Activated CD4-positive, alpha-beta T cell treated with anti-CD3 and anti-CD28 coated beads for 36 hours (primary cell): ENCODE results near the gene DENND6A. TPM values are rescaled to one million over a fixed set of nuclear protein-coding genes. Genes with fewer than 3 reads are reported as not detected.

Experiments
- ATAC-seq: fragments of 200-7000 bp; cut with Tn5 transposase; one replicate; pipeline ENCODE4 v1.10.0; 2021; ENCODE audit warnings: mild to moderate bottlenecking, moderate library complexity
- CTCF ChIA-PET: fragments of 350-600 bp; sonication (Branson Sonifier 250); formaldehyde crosslinking; loops from one replicate; lab custom pipeline; 2021; ENCODE audit warnings: antibody characterized with exemption; lab: Charles Lee
- POLR2A ChIA-PET: fragments of 350-600 bp; sonication (Branson Sonifier 250); formaldehyde crosslinking; loops from one replicate; lab custom pipeline; 2021; ENCODE audit warnings: antibody characterized with exemption, inconsistent platforms; lab: Charles Lee
- DNase-seq: peaks from one replicate; pipeline ENCODE4 v3.0.0-alpha.2; 2020
- H3K27ac Mint-ChIP-seq: one replicate; pipeline ENCODE4 v1.8.0; 2021; ENCODE audit warnings: mixed read lengths
- H3K27me3 Mint-ChIP-seq: one replicate; pipeline ENCODE4 v1.8.0; 2021; ENCODE audit warnings: mixed read lengths
- H3K36me3 Mint-ChIP-seq: one replicate; pipeline ENCODE4 v1.8.0; 2021; ENCODE audit warnings: low read depth, mixed read lengths
- H3K4me1 Mint-ChIP-seq: one replicate; pipeline ENCODE4 v1.8.0; 2021; ENCODE audit warnings: mixed read lengths
- H3K4me3 Mint-ChIP-seq: one replicate; pipeline ENCODE4 v1.8.0; 2021; ENCODE audit warnings: mild to moderate bottlenecking, moderate library complexity, mixed read lengths
- H3K9me3 Mint-ChIP-seq: one replicate; pipeline ENCODE4 v1.8.0; 2021; ENCODE audit warnings: low read depth, mixed read lengths
- intact Hi-C, 2 experiments: fragments of 100-400 bp; cut with DNase I in 1 of 2; cut with micrococcal nuclease in 1 of 2; formaldehyde crosslinking; loops; one replicate each; pipeline versions ENCODE4 v1.14.2 to v1.15.1; 2022 to 2024; cut with DNase I, micrococcal nuclease
- total RNA-seq, 2 experiments: library from RNA; stranded (reverse); gene quantifications; one replicate each; pipeline ENCODE4 v1.2.3, GENCODE V29; 2021

Gene DENND6A
- total RNA-seq, 2 experiments from 2014 or later = 15.0 to 17.1 TPM

DNA sequence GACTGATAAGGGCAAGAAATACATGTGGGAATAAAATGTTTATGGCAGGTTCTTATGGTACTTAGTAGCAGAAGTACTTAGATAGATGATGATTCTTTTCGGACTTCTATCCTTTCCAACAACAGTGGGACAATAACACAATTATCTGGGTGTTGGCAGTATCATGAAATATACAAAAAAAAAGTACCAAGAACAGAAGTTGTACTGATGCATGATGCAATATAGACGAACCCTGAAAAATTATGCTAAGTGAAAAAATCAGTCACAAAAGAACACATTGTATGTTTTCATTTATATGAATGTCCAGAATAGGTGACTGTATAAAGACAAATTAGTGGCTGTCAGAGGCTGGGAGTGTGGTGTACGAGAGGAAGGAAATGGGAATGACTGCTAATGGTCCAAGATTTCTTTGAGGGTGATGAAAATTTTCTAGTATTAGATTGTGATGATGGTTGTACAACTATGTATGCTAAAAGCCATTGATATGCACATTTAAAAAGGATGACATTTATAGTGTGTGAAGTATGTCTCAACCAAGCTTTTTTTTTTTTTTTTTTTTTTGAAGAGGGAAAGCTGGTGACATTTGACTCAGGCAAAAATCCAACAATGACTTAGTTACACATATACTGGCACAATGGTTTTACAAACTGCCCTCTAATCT is 116.8 kb downstream of the DENND6A start:
- Mint-ChIP-seq H3K4me1 (peaks cover 13% of the 10 kb centered on the region), H3K27ac (peak overlapping the region; percentile 22), H3K4me3 (no peak overlapping the region), H3K9me3 (no peaks in the 10 kb centered on the region), H3K36me3 (peaks cover 60% of the 10 kb centered on the region), H3K27me3 (no peaks in the 10 kb centered on the region)
- intact Hi-C loops = no loop called here
- CTCF ChIA-PET = interaction anchor here (0.8 to 0.9 kb wide), 2 partner anchors 16 to 20 kb away, joined by 3 read pairs; no protein-coding TSS in a partner anchor
- POLR2A ChIA-PET = no interaction called here
- ATAC-seq = no peak
- no peak for DNase-seq

Other genes with a start within 250 kb of the DENND6A start
- gene DNAH12, start 148.7 kb downstream of the DENND6A start, total RNA-seq = not detected
- 10 to 100 TPM; 19.2 to 19.9 TPM for gene PDE12, start 136.8 kb downstream of the DENND6A start, total RNA-seq
- 10 to 100 TPM; 49.6 to 50.0 TPM for gene ARF4, start 95.7 kb downstream of the DENND6A start, total RNA-seq
- gene SLMAP, start 63.2 kb upstream of the DENND6A start, total RNA-seq = 10 to 100 TPM; 43.1 to 55.3 TPM